ENCODE results near the gene DNAJC4.
"Not testable (repeated sequence)": the region's sequence is repeated elsewhere in the genome, so short reads cannot be mapped to it uniquely, and the experiment has no call there.

DNAJC4 gene

DNA sequence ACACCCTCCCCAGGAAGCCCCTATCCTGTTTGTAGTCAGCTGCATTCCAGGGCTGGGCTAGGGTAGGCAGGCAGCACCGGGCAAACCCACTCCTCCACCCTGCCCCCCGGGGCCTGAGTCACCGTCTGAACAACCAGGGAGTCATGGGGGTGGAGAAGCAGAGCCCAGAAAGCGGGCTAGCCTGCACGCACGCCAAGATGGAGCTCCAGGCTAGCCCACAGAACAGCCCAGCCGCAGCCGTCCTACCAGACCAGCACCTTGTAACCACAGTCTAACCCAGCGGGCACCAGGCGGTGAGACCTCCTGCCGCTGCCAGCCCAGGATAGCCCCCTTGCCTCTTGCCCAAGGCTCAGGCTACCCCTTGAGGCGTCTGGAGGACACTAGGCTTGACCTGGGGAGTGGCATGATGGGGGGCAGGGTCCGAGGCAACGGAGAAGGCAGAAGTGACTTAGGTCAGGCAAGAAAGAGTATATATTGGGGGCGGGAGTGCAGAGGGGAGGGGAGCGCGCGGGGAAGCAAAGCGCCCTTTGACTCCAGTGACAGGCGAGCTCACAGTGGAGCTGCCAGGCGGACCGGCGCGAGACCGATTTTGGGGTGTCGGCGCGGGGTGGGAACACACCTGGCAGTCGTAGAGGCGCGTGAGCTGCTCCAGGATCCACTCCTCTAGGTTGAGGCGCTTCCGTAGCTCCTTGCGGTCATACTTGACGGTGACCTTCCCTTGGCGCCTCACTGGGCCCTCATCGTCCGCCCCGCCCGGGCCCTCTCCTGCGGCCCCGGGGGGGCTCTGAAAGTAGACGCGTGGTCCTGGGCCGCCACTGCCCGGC, 15.7 kb downstream of the DNAJC4 start:
- in situ Hi-C loops (cut with HindIII; ENCODE audit: low pct_ligation_motif_present, low sequenced_read_pairs): no loop called here
- DNase-seq: peak; percentile 92
- peaks cover 11% of the 10 kb centered on the region for H3K36me3 ChIP-seq (replicated peaks)

GRCh38 chr11:64246621-64246870, 16.2 kb downstream of the DNAJC4 start:
- DNase-seq; in situ Hi-C loops (cut with HindIII; ENCODE audit: low pct_ligation_motif_present, low sequenced_read_pairs); H3K4me3 ChIP-seq (ENCODE audit: low read depth, low read length); H3K27me3 ChIP-seq (replicated peaks): not testable (repeated sequence)
- Histone ChIP-seq H3K36me3 (replicated peaks) (peaks cover 11% of the 10 kb centered on the region), H3K27ac (peak overlapping the region; percentile 73)

More for the DNA sequence above, 15.7 kb downstream of the DNAJC4 start:
- H3K4me3 ChIP-seq (ENCODE audit: low read depth, low read length): peak overlapping the region; percentile 97
- TF ChIP-seq, protein P1, sequence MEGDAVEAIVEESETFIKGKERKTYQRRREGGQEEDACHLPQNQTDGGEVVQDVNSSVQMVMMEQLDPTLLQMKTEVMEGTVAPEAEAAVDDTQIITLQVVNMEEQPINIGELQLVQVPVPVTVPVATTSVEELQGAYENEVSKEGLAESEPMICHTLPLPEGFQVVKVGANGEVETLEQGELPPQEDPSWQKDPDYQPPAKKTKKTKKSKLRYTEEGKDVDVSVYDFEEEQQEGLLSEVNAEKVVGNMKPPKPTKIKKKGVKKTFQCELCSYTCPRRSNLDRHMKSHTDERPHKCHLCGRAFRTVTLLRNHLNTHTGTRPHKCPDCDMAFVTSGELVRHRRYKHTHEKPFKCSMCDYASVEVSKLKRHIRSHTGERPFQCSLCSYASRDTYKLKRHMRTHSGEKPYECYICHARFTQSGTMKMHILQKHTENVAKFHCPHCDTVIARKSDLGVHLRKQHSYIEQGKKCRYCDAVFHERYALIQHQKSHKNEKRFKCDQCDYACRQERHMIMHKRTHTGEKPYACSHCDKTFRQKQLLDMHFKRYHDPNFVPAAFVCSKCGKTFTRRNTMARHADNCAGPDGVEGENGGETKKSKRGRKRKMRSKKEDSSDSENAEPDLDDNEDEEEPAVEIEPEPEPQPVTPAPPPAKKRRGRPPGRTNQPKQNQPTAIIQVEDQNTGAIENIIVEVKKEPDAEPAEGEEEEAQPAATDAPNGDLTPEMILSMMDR (IDR thresholded peaks at IDR 0.05; ENCODE audit: low read depth, low read length, missing control alignments): no peak
- H3K27me3 ChIP-seq (replicated peaks): no peaks in the 10 kb centered on the region
- H3K27ac ChIP-seq: peak overlapping the region; percentile 73

DNA sequence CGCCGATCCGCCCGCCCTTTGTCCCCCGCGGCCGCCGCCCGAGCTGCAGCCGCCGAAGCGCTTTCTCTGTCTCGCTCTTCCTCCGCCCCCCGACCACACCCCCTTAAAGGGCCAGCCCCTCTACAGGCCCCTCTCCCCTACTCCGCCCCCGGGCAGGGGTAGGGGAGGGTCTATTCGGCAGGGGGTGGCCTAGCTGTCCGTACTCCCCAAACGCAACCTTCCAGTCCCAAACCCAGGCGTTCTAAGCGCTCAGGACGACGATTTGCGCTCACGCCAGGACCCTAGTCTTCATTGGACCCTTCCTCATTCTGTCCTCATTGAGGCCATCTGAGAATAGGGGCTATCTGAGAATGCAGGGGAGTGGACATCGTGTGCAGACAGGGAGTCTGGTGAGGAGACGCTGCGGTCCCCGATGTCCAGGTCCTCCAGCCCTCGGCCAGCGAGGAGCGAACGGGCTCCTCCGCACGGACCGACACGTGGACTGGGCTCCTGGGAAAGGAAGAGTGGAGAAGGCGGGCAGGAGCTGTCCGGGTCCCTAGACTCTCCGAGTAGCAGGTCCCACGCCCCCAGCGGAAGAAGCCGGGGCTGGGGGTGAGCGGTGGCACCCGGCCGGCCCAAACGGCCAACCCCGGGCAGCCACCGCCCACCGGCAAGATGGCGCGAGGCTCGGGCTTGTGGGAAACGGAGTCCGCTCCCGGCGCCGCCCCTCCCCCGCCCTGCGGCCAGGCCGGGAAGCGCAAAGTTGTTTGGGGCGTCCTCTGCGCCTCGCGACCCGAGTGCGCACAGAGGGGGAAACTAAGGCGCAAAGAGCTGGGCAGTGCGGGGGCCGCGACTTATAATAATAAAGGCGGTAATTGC, 16.8 kb downstream of the DNAJC4 start, which contains the start of gene PPP1R14B:
TSS of gene PPP1R14B (minus strand) at position 73 of the 858 bp plus-strand sequence. CDS start 270 bp downstream, outside the sequence.
- Histone ChIP-seq H3K36me3 (replicated peaks) (peaks cover 11% of the 10 kb centered on the region), H3K27ac (peak within 1 kb of the TSS; percentile 73), H3K4me3 (ENCODE audit: low read depth, low read length) (peak within 1 kb of the TSS; percentile 97), H3K27me3 (replicated peaks) (no peaks in the 10 kb centered on the region)
- TF ChIP-seq, protein P1 (IDR thresholded peaks at IDR 0.05; ENCODE audit: low read depth, low read length, missing control alignments): no peak
- in situ Hi-C loops (cut with HindIII; ENCODE audit: low pct_ligation_motif_present, low sequenced_read_pairs): no loop called here
- DNase-seq: peak; percentile 74

DNA sequence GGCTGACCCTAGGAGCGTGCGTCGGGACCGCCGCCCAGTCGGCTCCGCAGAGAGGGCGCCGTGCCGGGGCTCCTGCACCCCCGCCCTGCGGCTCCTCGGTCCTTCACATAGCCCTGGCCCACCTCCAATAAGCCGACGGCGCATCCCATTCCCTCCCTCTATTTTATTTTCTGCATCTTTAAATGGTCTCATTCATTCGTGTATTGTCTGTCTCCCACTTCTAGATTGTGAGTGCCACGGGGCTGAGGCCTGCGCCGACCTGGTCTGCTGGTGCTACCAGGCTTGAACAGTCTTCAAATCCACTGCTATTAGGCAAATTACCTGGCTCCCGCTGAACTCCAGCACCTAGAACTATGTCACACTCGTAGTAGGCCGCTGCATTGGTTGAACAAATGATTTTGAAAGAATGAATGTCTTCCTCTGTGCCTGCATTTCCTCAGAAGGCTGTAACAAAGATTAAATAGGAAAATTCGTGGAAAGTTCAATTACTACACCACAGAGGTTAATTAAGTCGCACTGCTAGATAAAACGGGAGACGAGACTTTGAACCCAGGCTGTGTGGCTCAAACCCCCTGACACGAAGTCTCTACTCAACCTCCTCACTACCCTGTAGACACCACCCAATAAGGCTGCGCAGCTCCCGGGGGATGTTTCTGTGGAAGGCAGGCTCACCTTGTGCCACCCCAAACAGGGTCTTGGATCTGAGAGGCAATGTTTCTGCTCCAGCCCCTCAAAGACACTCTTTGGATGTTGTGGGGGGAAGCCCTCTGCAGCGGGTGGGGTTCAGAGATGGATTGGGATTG, 17.6 kb downstream of the DNAJC4 start:
- peaks cover 11% of the 10 kb centered on the region for H3K36me3 ChIP-seq (replicated peaks)
- DNase-seq: no peak
- in situ Hi-C loops (cut with HindIII; ENCODE audit: low pct_ligation_motif_present, low sequenced_read_pairs): no loop called here
- H3K27ac ChIP-seq: no peak overlapping the region
- H3K27me3 ChIP-seq (replicated peaks): no peaks in the 10 kb centered on the region
- TF ChIP-seq, protein P1 (IDR thresholded peaks at IDR 0.05; ENCODE audit: low read depth, low read length, missing control alignments): no peak
- H3K4me3 ChIP-seq (ENCODE audit: low read depth, low read length): peak overlapping the region; percentile 70

DNA sequence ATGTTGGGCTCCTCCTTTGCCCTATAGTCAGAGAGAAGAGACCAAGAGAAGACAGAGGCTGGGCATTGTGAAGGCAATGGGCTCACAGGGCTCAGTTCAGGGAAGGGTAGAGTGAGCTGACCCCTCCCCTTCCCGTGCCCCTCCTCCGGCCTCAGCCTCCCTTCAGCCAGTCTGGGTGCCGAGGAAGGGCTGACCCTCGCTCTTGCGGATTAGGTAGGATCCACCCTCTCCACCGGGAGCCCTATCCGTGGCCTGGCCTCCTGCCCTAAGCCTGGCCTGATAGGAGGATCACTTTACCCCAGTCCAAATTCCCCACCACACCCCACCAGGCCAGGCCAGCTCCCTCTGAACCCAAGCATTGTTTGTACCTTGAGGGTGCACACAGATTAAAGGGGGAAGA, 18.2 kb downstream of the DNAJC4 start:
- in situ Hi-C loops (cut with HindIII; ENCODE audit: low pct_ligation_motif_present, low sequenced_read_pairs): no loop called here
- TF ChIP-seq, protein P1 (IDR thresholded peaks at IDR 0.05; ENCODE audit: low read depth, low read length, missing control alignments): no peak
- Histone ChIP-seq H3K27me3 (replicated peaks) (no peaks in the 10 kb centered on the region), H3K36me3 (replicated peaks) (peaks cover 5% of the 10 kb centered on the region), H3K27ac (no peak overlapping the region), H3K4me3 (ENCODE audit: low read depth, low read length) (no peak overlapping the region)
- DNase-seq: no peak
